GM15510 (cell line): ENCODE measurements around the gene ALPP.

Experiments used
- POLR2A ChIP-seq: IDR thresholded peaks from 3 replicates; pipeline ENCODE4 v1.6.1; 2011; ENCODE audit warnings: borderline replicate concordance; ENCODE audit not compliant: insufficient read length; ENCODE audit errors: extremely low read depth

The ALPP gene

GRCh38 chr2:232418056-232418455, 39.5 kb downstream of the ALPP start:
- no peak for TF ChIP-seq POLR2A

- no peak for TF ChIP-seq POLR2A
Observed at GRCh38 chr2:232418466-232419244, 40.1 kb downstream of the ALPP start.

- no peak for TF ChIP-seq POLR2A
Observed at GRCh38 chr2:232419245-232420072, 40.9 kb downstream of the ALPP start.

DNA sequence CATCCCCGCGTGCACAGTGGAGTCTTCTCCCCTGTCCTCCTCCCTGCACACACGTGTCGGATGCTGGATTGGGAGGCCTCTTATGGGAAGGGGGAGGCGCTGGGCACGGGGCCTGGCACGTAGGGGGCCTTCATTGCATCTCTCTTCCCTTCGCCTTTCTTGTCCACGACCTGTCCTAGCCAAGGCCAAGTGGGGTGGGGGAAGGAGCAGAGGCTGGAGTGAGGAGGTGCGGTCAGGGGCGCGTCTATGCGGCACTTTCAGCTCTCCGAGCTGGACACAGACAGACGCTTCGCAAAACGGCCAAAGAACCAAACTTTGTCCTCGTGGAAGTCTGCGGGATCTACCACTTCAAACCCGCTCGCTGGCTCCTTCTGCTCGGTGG, 41.5 kb downstream of the ALPP start:
- no peak for TF ChIP-seq POLR2A

GRCh38 chr2:232420463-232421188, 42.1 kb downstream of the ALPP start:
- TF ChIP-seq POLR2A, result no peak

DNA sequence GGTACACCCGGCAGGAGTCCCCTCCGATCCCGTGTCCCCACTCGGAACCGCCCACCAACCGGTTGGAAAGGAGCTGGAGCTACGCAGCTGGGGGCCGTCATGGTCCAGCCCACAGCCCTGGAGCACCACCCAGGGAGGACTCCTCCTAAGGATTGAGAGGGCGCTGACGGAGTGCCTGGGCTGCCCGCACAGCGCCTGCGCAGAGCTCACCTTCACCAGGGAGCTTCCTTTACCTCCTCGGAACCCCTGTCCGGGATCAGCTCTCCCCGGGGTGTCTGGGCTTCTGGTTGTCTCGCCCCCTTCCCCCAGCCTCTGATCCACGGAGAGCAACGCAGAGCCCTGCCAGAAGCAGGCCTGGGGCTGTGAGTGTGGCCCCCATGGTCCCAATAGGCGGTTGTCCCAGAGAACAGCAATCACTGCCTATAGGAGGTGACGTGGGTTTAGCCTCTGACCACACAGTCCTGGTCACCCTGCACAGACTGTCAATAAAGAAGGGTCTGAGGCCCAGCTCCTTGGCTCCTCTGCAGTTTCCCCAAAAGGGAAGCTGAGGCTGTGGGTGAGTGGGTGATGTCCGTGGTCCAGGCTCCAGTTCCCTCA, 42.7 kb downstream of the ALPP start:
- TF ChIP-seq POLR2A, result no peak

DNA sequence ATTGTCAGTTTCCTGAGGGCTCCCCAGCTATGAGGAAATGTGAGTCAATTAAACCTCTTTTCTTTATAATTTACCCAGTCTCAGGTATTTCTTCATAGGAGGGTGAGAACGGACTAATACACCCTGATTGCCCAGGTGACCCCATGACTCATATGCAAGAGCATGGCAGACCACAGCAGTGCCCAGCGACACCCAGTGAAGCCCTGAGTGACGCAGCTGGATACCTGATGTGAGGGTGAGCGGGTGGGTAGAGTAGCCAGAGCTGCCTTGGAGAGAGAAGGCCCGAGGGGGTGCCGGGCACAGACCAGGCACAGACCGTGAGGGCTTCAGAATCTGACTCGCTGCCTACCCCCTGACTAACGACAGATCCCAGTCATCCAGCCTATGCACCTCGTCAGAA, 43.5 kb downstream of the ALPP start:
- TF ChIP-seq POLR2A, result no peak

DNA sequence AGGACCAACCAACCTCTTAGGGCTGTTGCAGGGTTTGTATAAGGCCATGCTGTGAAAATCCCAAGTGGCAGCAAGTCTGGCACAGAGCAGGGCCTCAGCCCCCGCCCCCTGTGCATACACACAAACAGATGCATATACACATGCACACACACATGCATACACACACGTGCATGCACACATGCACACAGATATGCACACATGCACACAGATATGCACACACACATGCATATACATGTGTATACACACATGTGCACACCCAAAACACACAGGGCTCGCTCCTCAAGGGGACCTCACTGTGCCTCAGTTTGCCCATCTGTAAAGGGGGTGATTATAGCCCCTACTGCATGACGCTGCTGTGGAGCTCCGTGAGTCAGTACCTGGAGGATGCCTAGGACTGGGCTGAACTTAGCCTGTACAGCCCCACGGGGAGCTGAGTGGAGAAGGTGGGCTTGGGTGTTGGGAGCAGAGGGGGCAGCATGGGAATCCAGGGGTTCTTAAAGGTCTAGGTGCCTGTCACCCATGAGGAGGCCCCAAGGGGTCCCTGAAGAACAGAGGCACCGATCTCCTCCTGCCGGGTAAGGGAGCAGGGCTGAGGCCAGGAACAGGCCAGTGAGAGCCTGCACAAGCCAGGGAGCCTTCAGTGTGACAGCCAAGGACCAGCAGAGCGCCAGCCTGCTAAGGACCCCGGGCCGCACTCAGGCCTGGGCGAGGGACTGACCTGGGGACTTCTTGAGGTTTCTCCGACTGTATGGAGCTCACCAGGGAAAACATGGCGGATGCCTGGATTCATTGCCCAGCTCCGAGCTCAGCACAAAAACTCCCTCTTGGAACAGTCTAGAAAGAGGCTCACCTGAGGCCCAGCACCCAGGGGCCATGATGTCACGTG, 53.4 kb downstream of the ALPP start:
- TF ChIP-seq POLR2A, result no peak
